ENCODE data around the gene IQCC.

Gene IQCC

DNA sequence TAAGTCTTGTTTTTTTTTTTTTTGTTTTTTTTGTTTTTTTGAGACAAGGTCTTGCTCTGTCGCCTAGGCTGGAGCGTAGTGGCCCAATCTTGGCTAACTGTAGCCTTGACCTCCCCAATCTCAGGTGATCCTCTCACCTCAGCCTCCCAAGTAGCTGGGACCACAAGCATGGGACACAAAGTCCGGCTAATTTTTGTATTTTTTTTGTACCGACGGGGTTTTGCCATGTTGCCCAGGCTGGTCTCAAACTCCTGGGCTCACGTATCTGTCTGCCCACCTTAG is 51.7 kb downstream of the IQCC start:
- no peak overlapping the region for H2BK5ac ChIP-seq (ENCODE audit: low read depth, low read length, poor library complexity, severe bottlenecking)
- H3K27me3 ChIP-seq (ENCODE audit: control insufficient read depth in 1 of 2, insufficient read depth in 1 of 2, low read length in 2 of 2), result no peaks in the 10 kb centered on the region
- no peak overlapping the region for H3K4me2 ChIP-seq (ENCODE audit: low read length, poor library complexity, severe bottlenecking)
- H2BK12ac ChIP-seq (ENCODE audit: low read length in 2 of 2), result no peak overlapping the region
- H2AFZ ChIP-seq (ENCODE audit: low read depth, low read length), result no peak overlapping the region
- no peak overlapping the region for H3K4me3 ChIP-seq (ENCODE audit: insufficient read depth in 1 of 2, low read depth in 1 of 2, low read length in 2 of 2)
- H3K36me3 ChIP-seq (ENCODE audit: control insufficient read depth in 1 of 2, insufficient read depth in 2 of 2, low read depth in 1 of 2, low read length in 2 of 2), result no peaks in the 10 kb centered on the region
- no peak overlapping the region for H3K9ac ChIP-seq (ENCODE audit: low read length)
- no peak overlapping the region for H2BK120ac ChIP-seq (ENCODE audit: low read depth, low read length)
- no peak overlapping the region for H4K91ac ChIP-seq (ENCODE audit: low read length)
- no peak overlapping the region for H4K8ac ChIP-seq (ENCODE audit: low read length)
- no peak overlapping the region for H2BK15ac ChIP-seq (ENCODE audit: low read depth, poor library complexity, severe bottlenecking)
- no peak overlapping the region for H3K14ac ChIP-seq (ENCODE audit: low read length in 2 of 2)
- H3K9me3 ChIP-seq (ENCODE audit: control insufficient read depth, low read length), result no peaks in the 10 kb centered on the region
- no peak for DNase-seq
- no peak overlapping the region for H3K23ac ChIP-seq (ENCODE audit: low read length in 2 of 2)
- H3K18ac ChIP-seq (ENCODE audit: low read depth in 1 of 2, low read length in 2 of 2), result no peak overlapping the region
- H3K4ac ChIP-seq (ENCODE audit: low read depth in 1 of 2, low read length in 2 of 2), result no peak overlapping the region
- 97% methylated on average over 6 of the region's 6 CpGs for WGBS
- no peaks in the 10 kb centered on the region for H3K79me1 ChIP-seq (replicated peaks; ENCODE audit: low read length, poor library complexity, severe bottlenecking)
- H3K4me1 ChIP-seq (ENCODE audit: control insufficient read depth, insufficient read depth, low read depth, low read length), result no peaks in the 10 kb centered on the region
- no peak overlapping the region for H3K27ac ChIP-seq (ENCODE audit: low read length, poor library complexity, severe bottlenecking)
- no peak overlapping the region for H2AK5ac ChIP-seq (ENCODE audit: low read length, severe bottlenecking)

Measured in mesenchymal stem cell (in vitro differentiated cells and primary cell).